Heart left ventricle (tissue), 16 donors: ENCODE data around the gene MAGI1. TPM values are rescaled to one million over a fixed set of nuclear protein-coding genes. Genes with fewer than 3 reads are reported as not detected.

Experiments used
- ATAC-seq, 4 donors: fragments of 200-7000 bp; cut with Tn5 transposase; one replicate each; pipeline ENCODE4 v1.9.1; 2020 to 2022; ENCODE audit warnings: moderate library complexity in 4 of 4, mild to moderate bottlenecking in 3 of 4, moderate number of reproducible peaks in 1 of 4
- DNase-seq, 5 donors: peaks; one replicate each; pipeline ENCODE4 v3.0.0-alpha.2; 2020
- H3K27ac ChIP-seq, 12 donors: fragments of 200-600 bp; sonication (generic) in 4 of 12; one replicate each; pipeline versions ENCODE4 v1.5.0 to v1.8.0; 2016 to 2022; ENCODE audit warnings: mild to moderate bottlenecking in 2 of 12
- H3K27me3 ChIP-seq, 9 donors: fragments of 200-600 bp; sonication (generic) in 2 of 9; one replicate each; pipeline versions ENCODE4 v1.5.1 to v1.8.0; 2016 to 2022; ENCODE audit warnings: mild to moderate bottlenecking in 3 of 9
- H3K36me3 ChIP-seq, 9 donors: fragments of 200-600 bp; sonication (generic) in 2 of 9; one replicate each; pipeline versions ENCODE4 v1.5.0 to v1.8.0; 2018 to 2022; ENCODE audit warnings: mild to moderate bottlenecking in 2 of 9
- H3K4me1 ChIP-seq, 12 donors: fragments of 200-600 bp; sonication (generic) in 4 of 12; one replicate each; pipeline versions ENCODE4 v1.5.0 to v1.8.0; 2016 to 2022; ENCODE audit warnings: mild to moderate bottlenecking in 3 of 12
- H3K4me3 ChIP-seq, 12 donors: fragments of 200-600 bp; sonication (generic) in 4 of 12; one replicate each; pipeline versions ENCODE4 v1.5.0 to v1.8.0; 2017 to 2022; ENCODE audit warnings: mild to moderate bottlenecking in 9 of 12, moderate library complexity in 4 of 12
- H3K9me3 ChIP-seq, 12 donors: fragments of 200-600 bp; sonication (generic) in 4 of 12; one replicate each; pipeline versions ENCODE4 v1.5.0 to v1.8.0; 2016 to 2022; ENCODE audit warnings: mild to moderate bottlenecking in 1 of 12
- CTCF ChIP-seq, 12 donors: fragments of 200-600 bp; sonication (generic) in 4 of 12; IDR thresholded peaks; one replicate each; pipeline versions ENCODE4 v1.5.0 to v1.8.0; 2018 to 2022; ENCODE audit warnings: antibody characterized with exemption in 12 of 12, mild to moderate bottlenecking in 5 of 12
- POLR2A ChIP-seq, 2 donors: fragments of 450-650 bp; IDR thresholded peaks; one replicate each; pipeline ENCODE4 v1.6.1; 2017; ENCODE audit warnings: antibody characterized with exemption in 2 of 2, mild to moderate bottlenecking in 2 of 2, moderate library complexity in 2 of 2
- WGBS, 4 donors: extraction: QIAGEN DNeasy Blood & Tissue Kit in 2 of 4; methylation state at CpG; one replicate each; pipeline versions ENCODE4 v1.1.5 to v1.1.7; 2013 to 2018; 5-methylcytosine and 5-hydroxymethylcytosine counted together
- intact Hi-C, 10 donors: fragments of 100-400 bp; cut with DNase I; formaldehyde crosslinking; loops; one replicate each; pipeline versions ENCODE4 v1.11.1 to v1.14.2; 2022
- polyA plus RNA-seq, 2 donors: library from polyadenylated mRNA; stranded (reverse); fragments of 200-250 nt; gene quantifications; one replicate each; pipeline ENCODE4 v1.2.3, GENCODE V29; 2013
- total RNA-seq, 9 donors: library from RNA; depleted of rRNA in 2 of 9; stranded (reverse); fragments of >200 nt in 2 of 9; fragmentation: NEBNext Ultra II Directional in 3 of 9; extraction: Animal tissue kit (Norgen Biotek cat#: 25700) in 3 of 9; gene quantifications; one replicate each; pipeline versions ENCODE4 v1.1.0 to v1.2.4, GENCODE V29; 2016 to 2023
- donor health status: ischemic (EF 13 %, LVEDD 7.1; RV severe dilation, severe dysfunction).
- donor health status: healthy with polysubstance abuse.
- donor health status: DM: no; HTN: yes; CAD: no.
- donor health status: DM: no; HTN: no; CAD: no.
- donor health status: ischemic (EF 25% LVEDD 6.9; RV normal size, moderate dysfunction).
- donor health status: ischemic (EF 25% LVEDD 5.7; RV mildly dilated, moderate dysfunction).
- donor health status: healthy.
- donor health status: DM: yes; HTN: yes; CAD: no.
- donor health status: ischemic (EF 35%, LVEDD 5.7; RV mildly dilated, moderate dysfunction).
- donor health status: nonischemic (EF 11% LVEDD 7.7; RV severe dilation, severe dysfunction).
- donor health status: DM: yes; HTN: yes; CAD: no.
- donor health status: PGD.
- donor health status: ischemic (EF 29% LVEDD 5.4; RV normal size, mild dysfunction).
- donor health status: nonischemic (EF 23%, LVEDD 6.1; RV moderate dilation, normal function).

The MAGI1 gene
- total and polyA plus RNA-seq, 11 donors, result 18.5 to 52.1 (median 31.4) TPM

DNA sequence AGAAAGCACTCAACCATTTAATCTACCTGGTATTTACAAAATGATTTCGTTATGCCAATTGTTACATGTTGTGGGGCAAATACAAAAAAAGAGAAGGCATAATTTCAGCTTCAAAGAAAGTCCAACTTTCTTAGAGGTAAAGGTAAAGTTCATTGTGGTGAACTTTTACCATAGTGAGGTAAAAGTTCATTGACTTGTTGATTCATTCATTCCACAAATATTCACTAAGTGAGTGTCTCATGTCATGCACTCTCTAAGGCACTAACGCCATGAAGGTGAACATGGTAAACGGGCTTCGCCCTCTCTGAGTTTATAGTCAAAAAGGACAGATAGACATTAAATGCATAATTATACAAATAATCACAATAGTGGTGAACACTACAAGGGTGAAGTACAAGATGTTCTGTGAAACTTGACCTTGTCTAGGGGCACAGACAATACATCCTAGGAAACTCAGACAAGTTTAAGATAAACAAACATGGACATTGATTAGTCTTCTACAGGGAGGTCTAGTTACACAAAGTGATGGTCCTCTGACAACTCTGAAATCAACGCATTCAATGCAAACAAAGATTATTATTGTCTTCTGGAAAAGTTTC lies 378.6 kb downstream of the MAGI1 start:
- Histone ChIP-seq H3K27me3 (no peaks in the 10 kb centered on the region), H3K36me3 (no peaks in the 10 kb centered on the region), H3K4me1 (peaks cover 0 to 9% (median 0%) of the 10 kb centered on the region in 12 donors), H3K27ac (no peak overlapping the region), H3K4me3 (no peak overlapping the region), H3K9me3 (no peaks in the 10 kb centered on the region)
- intact Hi-C loops, result no loop called here
- WGBS, 4 donors, result 95 to 98% (median 97%) methylated on average over 5 of the region's 5 CpGs
- no peak for DNase-seq
- no peak for ATAC-seq
- TF ChIP-seq POLR2A (IDR thresholded peaks at IDR 0.05) (no peak), CTCF (IDR thresholded peaks at IDR 0.05) (no peak)

DNA sequence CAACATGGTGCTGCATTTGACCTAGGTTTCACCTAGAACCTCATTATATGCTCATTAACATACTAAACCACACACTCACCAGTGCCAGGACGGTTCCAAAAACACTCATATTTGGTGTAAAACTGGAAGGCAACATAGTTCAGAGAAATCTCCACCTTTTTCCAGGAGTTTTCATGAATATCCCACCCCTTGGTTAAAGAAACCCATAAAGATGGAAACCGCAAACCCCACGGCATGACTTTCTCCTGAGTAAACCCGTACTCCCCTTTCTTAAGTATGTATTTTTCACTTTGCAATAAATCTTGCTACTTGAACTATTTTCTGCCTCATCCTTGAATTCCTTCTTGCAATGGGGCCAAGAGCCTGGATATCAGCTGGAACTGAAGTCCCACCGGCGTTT lies 379.3 kb downstream of the MAGI1 start:
- no peaks in the 10 kb centered on the region for H3K36me3 ChIP-seq
- intact Hi-C loops, result no loop called here
- WGBS, 4 donors, result 86 to 96% (median 94%) methylated on average over 6 of the region's 6 CpGs
- H3K9me3 ChIP-seq, result no peaks in the 10 kb centered on the region
- no peaks in the 10 kb centered on the region for H3K27me3 ChIP-seq
- no peak for ATAC-seq
- no peak overlapping the region for H3K4me3 ChIP-seq
- TF ChIP-seq CTCF (IDR thresholded peaks at IDR 0.05), result no peak
- TF ChIP-seq POLR2A (IDR thresholded peaks at IDR 0.05), result no peak
- H3K4me1 ChIP-seq, result peaks cover 0 to 4% (median 0%) of the 10 kb centered on the region in 12 donors
- DNase-seq, result no peak
- no peak overlapping the region for H3K27ac ChIP-seq

DNA sequence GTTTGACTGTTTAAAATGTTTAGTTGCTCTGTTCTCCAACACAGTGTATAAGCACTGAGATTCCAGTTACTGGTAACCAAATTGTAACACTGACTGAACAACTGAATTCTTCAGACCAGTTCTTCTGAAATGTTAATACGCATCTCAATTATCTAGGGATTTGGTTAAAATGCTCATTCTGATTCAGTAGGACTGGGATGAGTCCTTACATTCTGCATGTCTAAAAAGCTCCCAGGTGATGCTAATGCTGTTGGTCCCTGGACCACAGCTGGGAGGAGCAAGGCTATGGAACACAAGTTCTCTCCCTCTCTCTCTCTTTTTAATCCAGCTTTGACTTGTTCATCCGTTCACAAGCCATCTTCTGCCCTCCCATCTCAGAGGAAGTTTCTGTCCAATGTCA lies 380.3 kb downstream of the MAGI1 start:
- TF ChIP-seq CTCF (IDR thresholded peaks at IDR 0.05), result no peak
- TF ChIP-seq POLR2A (IDR thresholded peaks at IDR 0.05), result no peak
- DNase-seq (no peak), ATAC-seq (no peak)
- H3K27ac ChIP-seq, result no peak overlapping the region
- no peaks in the 10 kb centered on the region for H3K27me3 ChIP-seq
- H3K4me3 ChIP-seq, result no peak overlapping the region
- peaks cover 0 to 4% (median 0%) of the 10 kb centered on the region in 12 donors for H3K4me1 ChIP-seq
- H3K36me3 ChIP-seq, result no peaks in the 10 kb centered on the region
- 82 to 92% (median 89%) methylated on average over 2 of the region's 2 CpGs for WGBS, 4 donors
- H3K9me3 ChIP-seq, result no peaks in the 10 kb centered on the region
- intact Hi-C loops, result no loop called here

DNA sequence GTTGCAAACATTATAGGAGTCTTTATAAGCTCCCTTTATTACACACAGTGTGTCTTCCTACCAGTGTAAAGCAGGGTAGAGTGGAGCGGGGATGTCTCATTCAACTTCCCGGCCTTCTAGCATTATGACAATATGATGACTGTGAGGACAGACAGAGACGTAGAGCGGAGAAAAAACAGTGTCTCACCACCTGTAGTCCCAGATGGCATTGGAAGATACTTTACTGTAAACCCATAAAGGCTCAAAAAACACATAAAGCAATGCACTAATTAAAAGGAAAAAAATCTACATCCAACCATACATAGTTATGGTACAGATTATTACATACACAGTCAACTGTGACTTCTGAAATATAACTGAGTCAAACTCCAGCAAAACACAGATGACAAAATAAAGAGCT lies 383.7 kb downstream of the MAGI1 start:
- H3K4me1 ChIP-seq, result peaks cover 0 to 7% (median 0%) of the 10 kb centered on the region in 12 donors
- DNase-seq (no peak), ATAC-seq (no peak)
- H3K4me3 ChIP-seq, result no peak overlapping the region
- intact Hi-C loops, result no loop called here
- H3K9me3 ChIP-seq, result peaks cover 0 to 8% (median 0%) of the 10 kb centered on the region in 12 donors
- no peaks in the 10 kb centered on the region for H3K36me3 ChIP-seq
- H3K27me3 ChIP-seq, result no peaks in the 10 kb centered on the region
- WGBS, 4 donors, result 95 to 100% (median 96%) methylated on average over 4 of the region's 4 CpGs
- no peak for TF ChIP-seq POLR2A (IDR thresholded peaks at IDR 0.05)
- no peak for TF ChIP-seq CTCF (IDR thresholded peaks at IDR 0.05)
- H3K27ac ChIP-seq, result no peak overlapping the region
